HG03064 (cell line): ENCODE measurements around the gene ADAMTS17.
"Not testable (repeated sequence)": the region's sequence is repeated elsewhere in the genome, so short reads cannot be mapped to it uniquely, and the experiment has no call there.

ENCODE experiments used
- ATAC-seq: cut with Tn5 transposase; IDR thresholded peaks from one replicate; pipeline ENCODE4 v1.9.1; 2021; ENCODE audit warnings: low read depth; ENCODE audit not compliant: unreplicated experiment

Gene ADAMTS17

GRCh38 chr15:99943466-99943865 is 398.3 kb downstream of the ADAMTS17 start:
- no peak for ATAC-seq

- ATAC-seq = no peak
Measured at GRCh38 chr15:99932676-99933402, 408.9 kb downstream of the ADAMTS17 start.

DNA sequence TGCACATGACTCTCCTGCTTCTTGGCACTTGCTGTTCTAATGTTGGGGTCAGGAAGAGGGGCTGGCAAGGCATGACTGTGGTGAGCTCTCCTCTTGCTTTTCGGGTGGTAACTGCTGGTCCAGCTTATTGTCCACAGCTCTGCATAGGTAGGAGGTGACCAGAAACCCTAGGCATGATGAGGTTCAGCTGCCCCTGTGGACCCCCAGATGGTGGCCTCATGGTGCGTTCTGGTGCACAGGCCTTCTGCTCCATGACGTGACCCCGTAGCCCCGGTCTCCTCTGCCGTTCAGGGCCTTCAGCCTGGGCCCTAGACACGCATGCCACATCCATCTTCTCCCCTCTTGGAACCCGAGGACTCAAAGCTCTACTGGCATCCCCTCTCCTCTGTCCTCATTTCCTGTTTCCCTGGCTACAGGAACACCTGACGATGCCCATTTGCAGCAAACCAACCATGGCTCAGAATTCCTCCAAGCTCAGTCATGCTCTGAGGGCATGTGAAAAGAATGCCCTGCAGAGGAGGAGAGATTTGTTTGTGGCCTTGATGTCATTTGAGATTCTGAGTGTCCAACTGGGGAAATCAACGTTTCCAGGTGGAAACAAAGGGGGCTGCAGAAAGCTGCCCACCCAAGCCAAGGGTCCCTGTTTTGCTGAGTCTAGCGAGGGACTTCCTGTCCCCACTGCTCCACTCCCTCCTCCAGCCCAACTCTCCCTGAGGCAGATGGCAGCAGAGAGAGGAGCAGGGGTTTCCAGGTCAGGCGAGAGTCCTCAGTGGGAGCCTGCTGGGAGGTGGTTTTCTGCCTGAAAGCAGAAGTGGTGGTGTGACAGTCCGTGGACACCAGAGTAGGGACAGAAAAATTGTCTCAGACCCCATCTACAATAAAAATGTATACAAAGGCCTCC is 409.8 kb downstream of the ADAMTS17 start:
- no peak for ATAC-seq

- ATAC-seq = no peak
Measured at GRCh38 chr15:99930696-99931095, 411.1 kb downstream of the ADAMTS17 start.

- ATAC-seq = no peak
Measured at GRCh38 chr15:99929266-99929665, 412.5 kb downstream of the ADAMTS17 start.

DNA sequence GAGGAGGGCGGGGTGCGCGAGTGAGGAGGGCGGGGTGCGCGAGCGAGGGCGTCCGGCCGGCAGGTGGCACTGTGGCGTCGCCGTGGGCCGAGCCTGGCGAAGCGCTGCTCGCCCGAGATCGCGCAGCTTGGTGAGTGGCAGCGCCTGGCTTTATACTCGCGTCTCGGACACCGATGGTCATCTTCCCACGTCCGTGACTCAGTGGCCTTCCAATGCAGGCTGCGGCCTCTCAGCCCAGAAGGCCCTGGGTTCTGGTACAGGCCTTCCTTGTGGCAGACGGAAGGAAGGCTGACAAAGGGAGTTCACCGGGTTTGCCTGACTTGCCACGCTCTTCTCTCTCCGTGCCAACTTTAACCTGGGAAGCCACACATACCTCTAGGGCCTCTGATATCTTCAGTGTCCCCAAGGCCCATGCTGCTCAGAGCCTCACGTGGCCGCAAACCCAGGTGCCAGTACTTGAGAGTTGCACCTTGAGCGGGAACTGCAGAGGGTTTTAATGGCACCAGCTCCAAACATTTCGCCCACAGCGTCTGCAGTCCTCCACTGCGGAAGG is 413.3 kb downstream of the ADAMTS17 start:
- ATAC-seq = peak; percentile 91

GRCh38 chr15:99926532-99926931 is 415.2 kb downstream of the ADAMTS17 start:
- not testable (repeated sequence) for ATAC-seq

- no peak for ATAC-seq
Measured at GRCh38 chr15:99925661-99926461, 415.9 kb downstream of the ADAMTS17 start.

DNA sequence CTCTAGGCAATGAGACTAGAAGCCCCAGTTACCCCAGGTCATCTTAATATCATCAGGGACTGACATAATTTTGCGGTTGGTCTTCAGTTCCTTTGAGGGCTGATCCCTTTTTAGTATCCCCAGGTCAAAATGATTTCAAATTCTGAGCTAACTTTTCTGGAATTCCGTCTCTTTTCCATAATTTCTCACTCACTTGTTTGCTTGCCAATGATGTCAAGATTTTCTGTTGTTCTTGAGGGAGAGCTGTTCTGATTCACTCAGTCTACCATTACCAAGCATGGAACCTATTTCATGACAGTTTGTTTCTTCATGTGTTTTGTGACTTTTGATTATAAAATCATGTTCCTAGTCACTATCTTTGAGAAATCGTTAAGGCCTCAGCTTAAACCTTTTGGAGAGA is 418.1 kb downstream of the ADAMTS17 start:
- ATAC-seq = no peak
